H9 (cell line): ENCODE results near the gene SASS6. TPM values are rescaled to one million over a fixed set of nuclear protein-coding genes. Genes with fewer than 3 reads are reported as not detected.

Source experiments
- DNase-seq: peaks from one replicate; pipeline ENCODE4 v3.0.0-alpha.2; 2017
- H2AFZ ChIP-seq: one replicate; pipeline ENCODE4 v1.6.1; 2013; ENCODE audit warnings: mild to moderate bottlenecking, low read length, control low read depth, moderate library complexity
- H2AK5ac ChIP-seq: 2 replicates; pipeline ENCODE4 v1.6.1; 2013; ENCODE audit warnings: low read length, control low read depth, mixed read lengths; ENCODE audit not compliant: insufficient read length
- H2BK120ac ChIP-seq: one replicate; pipeline ENCODE4 v1.6.1; 2013; ENCODE audit warnings: low read depth, mild to moderate bottlenecking, low read length, control low read depth, inconsistent platforms; ENCODE audit not compliant: poor library complexity, severe bottlenecking
- H2BK12ac ChIP-seq: 2 replicates; pipeline ENCODE4 v1.6.1; 2013; ENCODE audit warnings: low read length, control low read depth, mixed read lengths, low read depth; ENCODE audit not compliant: insufficient read length
- H2BK15ac ChIP-seq: 2 replicates; pipeline ENCODE4 v1.6.1; 2013; ENCODE audit warnings: low read depth, low read length, control low read depth
- H2BK20ac ChIP-seq: one replicate; pipeline ENCODE4 v1.6.1; 2013; ENCODE audit warnings: low read depth, mild to moderate bottlenecking, low read length, control low read depth, inconsistent platforms; ENCODE audit not compliant: poor library complexity, severe bottlenecking
- H2BK5ac ChIP-seq: 2 replicates; pipeline ENCODE4 v1.6.1; 2013; ENCODE audit warnings: low read length, control low read depth, mixed read lengths; ENCODE audit not compliant: insufficient read length
- H3K14ac ChIP-seq: 2 replicates; pipeline ENCODE4 v1.6.1; 2013; ENCODE audit warnings: low read length, control low read depth; ENCODE audit not compliant: insufficient read depth
- H3K18ac ChIP-seq: 2 replicates; pipeline ENCODE4 v1.6.1; 2013; ENCODE audit warnings: low read depth, mild to moderate bottlenecking, mixed read lengths, low read length, control low read depth; ENCODE audit not compliant: insufficient read length
- H3K23ac ChIP-seq: 2 replicates; pipeline ENCODE4 v1.6.1; 2013; ENCODE audit warnings: low read length, control low read depth, mixed read lengths, low read depth; ENCODE audit not compliant: insufficient read length
- H3K23me2 ChIP-seq: 2 replicates; pipeline ENCODE4 v1.6.1; 2013; ENCODE audit warnings: low read depth, mild to moderate bottlenecking, mixed read lengths, low read length, control low read depth; ENCODE audit not compliant: insufficient read length, poor library complexity, severe bottlenecking
- H3K27ac ChIP-seq: 2 replicates; pipeline ENCODE4 v1.5.1; 2013; ENCODE audit warnings: low read length, control low read depth, mixed read lengths, low read depth; ENCODE audit not compliant: insufficient read length
- H3K27me3 ChIP-seq: 2 replicates; pipeline ENCODE4 v1.6.1; 2013; ENCODE audit warnings: low read length, control low read depth, inconsistent platforms; ENCODE audit not compliant: insufficient read depth
- H3K4ac ChIP-seq: 2 replicates; pipeline ENCODE4 v1.6.1; 2013; ENCODE audit warnings: low read depth, mild to moderate bottlenecking, control low read depth, inconsistent platforms, low read length, moderate library complexity
- H3K4me1 ChIP-seq: 2 replicates; pipeline ENCODE4 v1.6.1; 2013; ENCODE audit warnings: low read length, control low read depth, inconsistent platforms; ENCODE audit not compliant: insufficient read depth
- H3K4me2 ChIP-seq: 2 replicates; pipeline ENCODE4 v1.6.1; 2013; ENCODE audit warnings: low read length, control low read depth, mixed read lengths; ENCODE audit not compliant: insufficient read length, insufficient read depth
- H3K56ac ChIP-seq: 2 replicates; pipeline ENCODE4 v1.6.1; 2013; ENCODE audit warnings: low read depth, mild to moderate bottlenecking, mixed read lengths, low read length, control low read depth; ENCODE audit not compliant: insufficient read length
- H3K79me1 ChIP-seq: 2 replicates; pipeline ENCODE4 v1.6.1; 2013; ENCODE audit warnings: low read depth, mild to moderate bottlenecking, moderate library complexity, low read length, control low read depth, inconsistent platforms; ENCODE audit not compliant: insufficient read depth, poor library complexity, severe bottlenecking
- H3K79me2 ChIP-seq: 2 replicates; pipeline ENCODE4 v1.6.1; 2013; ENCODE audit warnings: low read length, control low read depth, inconsistent platforms; ENCODE audit not compliant: insufficient read depth
- H3K9ac ChIP-seq: 2 replicates; pipeline ENCODE4 v1.6.1; 2013; ENCODE audit warnings: low read length, control low read depth, mixed read lengths; ENCODE audit not compliant: insufficient read length; ENCODE audit errors: extremely low read depth
- H3K9me3 ChIP-seq: one replicate; pipeline ENCODE4 v1.6.1; 2013; ENCODE audit warnings: low read depth, low read length, inconsistent platforms; ENCODE audit not compliant: control insufficient read depth
- H3T11ph ChIP-seq: one replicate; pipeline ENCODE4 v1.6.1; 2013; ENCODE audit warnings: mild to moderate bottlenecking, low read length, control low read depth, inconsistent platforms
- H4K20me1 ChIP-seq: one replicate; pipeline ENCODE4 v1.6.1; 2013; ENCODE audit not compliant: control insufficient read depth, insufficient read length, insufficient read depth
- H4K5ac ChIP-seq: 2 replicates; pipeline ENCODE4 v1.6.1; 2013; ENCODE audit warnings: low read depth, mild to moderate bottlenecking, mixed read lengths, low read length, control low read depth; ENCODE audit not compliant: insufficient read length
- H4K8ac ChIP-seq: replicated peaks from 2 replicates; pipeline ENCODE4 v1.6.1; 2013; ENCODE audit warnings: low read length, control low read depth, mixed read lengths, low read depth; ENCODE audit not compliant: insufficient read length
- H4K91ac ChIP-seq: 2 replicates; pipeline ENCODE4 v1.6.1; 2013; ENCODE audit warnings: low read depth, mild to moderate bottlenecking, moderate library complexity, mixed read lengths, low read length, control low read depth; ENCODE audit not compliant: insufficient read length
- H3K27ac Mint-ChIP-seq, 3 experiments: 2 replicates in 2 of 3; 3 replicates in 1 of 3; pipeline ENCODE4 v1.8.0; 2020 to 2021; ENCODE audit warnings: mixed read lengths in 3 of 3, mild to moderate bottlenecking in 1 of 3, moderate library complexity in 1 of 3
- H3K27me3 Mint-ChIP-seq: 2 replicates; pipeline ENCODE4 v1.8.0; 2021; ENCODE audit warnings: low read depth, mild to moderate bottlenecking, moderate library complexity, mixed read lengths
- H3K36me3 Mint-ChIP-seq, 3 experiments: 2 replicates in 2 of 3; 3 replicates in 1 of 3; pipeline ENCODE4 v1.8.0; 2020 to 2021; ENCODE audit warnings: low read depth in 3 of 3, mixed read lengths in 3 of 3; ENCODE audit not compliant: insufficient read depth in 1 of 3
- H3K4me1 Mint-ChIP-seq, 2 experiments: 2 replicates each; pipeline ENCODE4 v1.8.0; 2020; ENCODE audit warnings: mixed read lengths in 2 of 2
- H3K4me3 Mint-ChIP-seq, 2 experiments: 2 replicates in 1 of 2; 3 replicates in 1 of 2; pipeline ENCODE4 v1.8.0; 2020 to 2021; ENCODE audit warnings: mild to moderate bottlenecking in 2 of 2, mixed read lengths in 2 of 2, moderate library complexity in 1 of 2
- H3K9me3 Mint-ChIP-seq, 2 experiments: 2 replicates in 1 of 2; 3 replicates in 1 of 2; pipeline ENCODE4 v1.8.0; 2020; ENCODE audit warnings: mild to moderate bottlenecking in 2 of 2, mixed read lengths in 2 of 2, moderate library complexity in 1 of 2
- WGBS: extraction: QIAGEN DNeasy Blood & Tissue Kit; methylation state at CpG from one replicate; pipeline ENCODE4 v1.1.7; 2013; ENCODE audit warnings: missing lambda C conversion rate, low lambda C conversion rate, mixed read lengths; ENCODE audit not compliant: insufficient read length; ENCODE audit errors: extremely low coverage; 5-methylcytosine and 5-hydroxymethylcytosine counted together
- total RNA-seq: library from RNA; stranded (reverse); gene quantifications from 2 replicates; pipeline ENCODE4 v1.2.1, GENCODE V29; 2021
- TF ChIP-seq, protein P1 (sequence below): fragments of 200-600 bp; sonication (generic); conservative IDR thresholded peaks from 3 replicates; pipeline ENCODE4 v1.8.0; 2021; ENCODE audit warnings: antibody characterized with exemption, mild to moderate bottlenecking

SASS6 gene
- total RNA-seq, 1 experiment from 2014 or later, result 15.2 TPM

DNA sequence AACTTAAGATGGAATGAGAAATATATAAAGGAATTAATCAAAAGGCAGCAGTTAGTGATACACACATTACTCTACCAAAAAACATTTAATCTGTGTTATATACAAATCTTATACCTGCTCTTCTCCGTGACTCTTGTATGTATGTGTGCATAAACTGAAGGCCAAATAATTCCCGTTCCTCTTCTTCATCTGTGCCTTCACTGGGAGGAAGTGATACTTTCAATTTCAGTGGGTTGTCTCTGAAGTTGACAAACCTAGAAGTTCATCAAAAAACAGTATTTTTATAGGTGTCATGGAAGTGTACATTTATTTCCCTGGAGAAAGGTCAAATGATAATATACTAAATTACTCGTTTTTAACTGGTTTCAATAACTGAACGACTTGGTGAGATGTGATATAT is 19.5 kb upstream of the SASS6 start:
- Histone ChIP-seq H3K14ac (no peak overlapping the region), H3K9me3 (no peaks in the 10 kb centered on the region), H3K27me3 (no peaks in the 10 kb centered on the region), H3K9ac (no peak overlapping the region), H2BK15ac (no peak overlapping the region), H3K23me2 (no peaks in the 10 kb centered on the region), H2BK5ac (no peak overlapping the region), H4K20me1 (no peaks in the 10 kb centered on the region), H2BK12ac (no peak overlapping the region), H3K79me2 (no peaks in the 10 kb centered on the region; the same call in 1 of the 2 replicates), H3K27ac (no peak overlapping the region), H3K4ac (no peak overlapping the region), H2BK120ac (no peak overlapping the region), H3K18ac (no peak overlapping the region), H3T11ph (no peak overlapping the region), H4K5ac (no peak overlapping the region), H3K79me1 (no peaks in the 10 kb centered on the region), H2BK20ac (no peak overlapping the region), H2AK5ac (no peak overlapping the region), H3K4me1 (peaks cover 3% of the 10 kb centered on the region; the same call in 1 of the 2 replicates), H4K91ac (no peak overlapping the region), H3K4me2 (no peak overlapping the region), H3K23ac (no peak overlapping the region), H3K56ac (no peak overlapping the region), H2AFZ (no peak overlapping the region), H4K8ac (no peak overlapping the region)
- Mint-ChIP-seq H3K9me3 (no peaks in the 10 kb centered on the region), H3K27me3 (no peaks in the 10 kb centered on the region), H3K36me3 (peaks cover 0 to 11% (median 7%) of the 10 kb centered on the region in 3 experiments; a peak in 4 of 7 replicates), H3K4me1 (peaks cover 7 to 8% of the 10 kb centered on the region in 2 experiments), H3K27ac (no peak overlapping the region), H3K4me3 (no peak overlapping the region)
- no peak for DNase-seq
- TF ChIP-seq, protein P1, sequence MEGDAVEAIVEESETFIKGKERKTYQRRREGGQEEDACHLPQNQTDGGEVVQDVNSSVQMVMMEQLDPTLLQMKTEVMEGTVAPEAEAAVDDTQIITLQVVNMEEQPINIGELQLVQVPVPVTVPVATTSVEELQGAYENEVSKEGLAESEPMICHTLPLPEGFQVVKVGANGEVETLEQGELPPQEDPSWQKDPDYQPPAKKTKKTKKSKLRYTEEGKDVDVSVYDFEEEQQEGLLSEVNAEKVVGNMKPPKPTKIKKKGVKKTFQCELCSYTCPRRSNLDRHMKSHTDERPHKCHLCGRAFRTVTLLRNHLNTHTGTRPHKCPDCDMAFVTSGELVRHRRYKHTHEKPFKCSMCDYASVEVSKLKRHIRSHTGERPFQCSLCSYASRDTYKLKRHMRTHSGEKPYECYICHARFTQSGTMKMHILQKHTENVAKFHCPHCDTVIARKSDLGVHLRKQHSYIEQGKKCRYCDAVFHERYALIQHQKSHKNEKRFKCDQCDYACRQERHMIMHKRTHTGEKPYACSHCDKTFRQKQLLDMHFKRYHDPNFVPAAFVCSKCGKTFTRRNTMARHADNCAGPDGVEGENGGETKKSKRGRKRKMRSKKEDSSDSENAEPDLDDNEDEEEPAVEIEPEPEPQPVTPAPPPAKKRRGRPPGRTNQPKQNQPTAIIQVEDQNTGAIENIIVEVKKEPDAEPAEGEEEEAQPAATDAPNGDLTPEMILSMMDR, result no peak
- WGBS, result no CpG with 5 or more reads among the region's 4 CpGs
